ENCODE measurements around the gene NPIPB2. TPM values are rescaled to one million over a fixed set of nuclear protein-coding genes. Genes with fewer than 3 reads are reported as not detected.
"Not testable (repeated sequence)": the region's sequence is repeated elsewhere in the genome, so short reads cannot be mapped to it uniquely, and the experiment has no call there.

NPIPB2 gene
- total and polyA plus RNA-seq, 2 of the 13 experiments (the other 11 are each of a cell fraction or from before 2014, with no cell fraction given) = 1.8 to 4.1 TPM

- TF ChIP-seq ZNF768 (CRISPR knock-in tag; IDR thresholded peaks at IDR 0.05) (no peak), CREB1 (IDR thresholded peaks at IDR 0.05) (no peak), CREB1 (CRISPR knock-in tag; IDR thresholded peaks at IDR 0.05) (no peak), NFRKB (IDR thresholded peaks at IDR 0.05) (no peak), NCOA1 (CRISPR knock-in tag; IDR thresholded peaks at IDR 0.05) (no peak), EZH2 (conservative IDR thresholded peaks at IDR 0.05; ENCODE audit: low read depth, low read length) (no peak), MAFK (conservative IDR thresholded peaks at IDR 0.05 in 1 of 2, IDR thresholded peaks at IDR 0.05 in 1 of 2; ENCODE audit: low read length in 2 of 2) (no peak), TOE1 (CRISPR knock-in tag; IDR thresholded peaks at IDR 0.05) (no peak)
- no peak overlapping the region for H3K4me2 ChIP-seq (ENCODE audit: low read depth, low read length)
- intact Hi-C loops (cut with micrococcal nuclease; ENCODE audit: unreplicated experiment) = no loop called here
- H3K4me1 ChIP-seq (ENCODE audit: insufficient read depth, low read length) = peaks cover 40% of the 10 kb centered on the region
- ChIA-PET POLR2A (interaction anchor here (3.6 kb wide), 1 partner anchor 13 kb away, joined by 17 read pairs; the partner anchor contains the start of gene SNX29), CTCF (ENCODE audit: low intra/inter-chr PET ratio, low total read pairs) (no interaction called here)
- H3K27ac ChIP-seq (ENCODE audit: extremely low read length, insufficient read depth, low read length) = no peak overlapping the region
- no peaks in the 10 kb centered on the region for H4K20me1 ChIP-seq (ENCODE audit: insufficient read depth, low read length)
- in situ Hi-C loops (cut with HindIII; ENCODE audit: extremely low pct_ligation_motif_present, low pct_unique_long_range_greater_than_20kb) = no loop called here
- no peak for DNase-seq (ENCODE audit: low spot score)
- H3K27me3 ChIP-seq (ENCODE audit: control insufficient read depth in 1 of 2, insufficient read depth in 2 of 2, low read length in 2 of 2) = peaks cover 4 to 19% of the 10 kb centered on the region in 2 experiments; a peak in 4 of 5 replicates
- BruUV-seq (replicated peaks) = no TSS peak
- no peaks in the 10 kb centered on the region for H3K36me3 ChIP-seq (replicated peaks in 1 of 2; ENCODE audit: control insufficient read depth in 1 of 2, insufficient read depth in 2 of 2, low read length in 2 of 2)
- no peaks in the 10 kb centered on the region for H3K79me2 ChIP-seq (ENCODE audit: insufficient read depth, low read length)
- no peaks in the 10 kb centered on the region for H3K9me3 ChIP-seq (ENCODE audit: low read length)
- ATAC-seq = no peak
- no peak overlapping the region for H3K4me3 ChIP-seq (replicated peaks in 1 of 3; ENCODE audit: insufficient read depth in 1 of 3, low read depth in 2 of 3, low read length in 3 of 3)
- 55% methylated on average over 6 of the region's 6 CpGs for WGBS (ENCODE audit: low lambda C conversion rate)
- H2AFZ ChIP-seq (ENCODE audit: low read length) = no peak overlapping the region
- no peak overlapping the region for H3K9ac ChIP-seq (ENCODE audit: insufficient read depth, low read depth, low read length)
- FAIRE-seq = no peak
Observed at GRCh38 chr16:11963706-11964105, 21.9 kb upstream of the NPIPB2 start.

GRCh38 chr16:11962978-11963377 lies 21.1 kb upstream of the NPIPB2 start:
- H3K36me3 ChIP-seq (replicated peaks in 1 of 2; ENCODE audit: control insufficient read depth in 1 of 2, insufficient read depth in 2 of 2, low read length in 2 of 2); ATAC-seq; H3K4me2 ChIP-seq (ENCODE audit: low read depth, low read length); H3K9me3 ChIP-seq (ENCODE audit: low read length); in situ Hi-C loops (cut with HindIII; ENCODE audit: extremely low pct_ligation_motif_present, low pct_unique_long_range_greater_than_20kb); H3K27ac ChIP-seq (ENCODE audit: extremely low read length, insufficient read depth, low read length); CTCF ChIA-PET (ENCODE audit: low intra/inter-chr PET ratio, low total read pairs); H4K20me1 ChIP-seq (ENCODE audit: insufficient read depth, low read length); intact Hi-C loops (cut with micrococcal nuclease; ENCODE audit: unreplicated experiment); FAIRE-seq; BruUV-seq (replicated peaks); H3K9ac ChIP-seq (ENCODE audit: insufficient read depth, low read depth, low read length); H2AFZ ChIP-seq (ENCODE audit: low read length); H3K79me2 ChIP-seq (ENCODE audit: insufficient read depth, low read length); DNase-seq (ENCODE audit: low spot score); H3K4me3 ChIP-seq (replicated peaks in 1 of 3; ENCODE audit: insufficient read depth in 1 of 3, low read depth in 2 of 3, low read length in 3 of 3): not testable (repeated sequence)
- H3K27me3 ChIP-seq (ENCODE audit: control insufficient read depth in 1 of 2, insufficient read depth in 2 of 2, low read length in 2 of 2) = peaks cover 2 to 19% of the 10 kb centered on the region in 2 experiments; a peak in 4 of 5 replicates
- POLR2A ChIA-PET = interaction anchor here (3.6 kb wide), 1 partner anchor 14 kb away, joined by 17 read pairs; the partner anchor contains the start of gene SNX29
- H3K4me1 ChIP-seq (ENCODE audit: insufficient read depth, low read length) = peaks cover 43% of the 10 kb centered on the region
- 63% methylated on average over 11 of the region's 11 CpGs for WGBS (ENCODE audit: low lambda C conversion rate)
- TF ChIP-seq RFX5 (IDR thresholded peaks at IDR 0.05; ENCODE audit: low read depth, low read length) (peak; percentile 35; the same call in 1 of the 2 replicates), FOXP4 (CRISPR knock-in tag; IDR thresholded peaks at IDR 0.05) (peak; percentile 39; the same call in 1 of the 2 replicates)
